Adrenal gland (tissue), 12 donors: ENCODE results near the gene PXN. TPM values are rescaled to one million over a fixed set of nuclear protein-coding genes. Genes with fewer than 3 reads are reported as not detected.

Source experiments
- DNase-seq, 7 donors: peaks; one replicate each; pipeline ENCODE4 v3.0.0-alpha.2; 2019 to 2020
- H3K27ac ChIP-seq, 5 donors: fragments of 200-600 bp; sonication (generic) in 4 of 5; 1 replicate in 3 of 5; 2 replicates in 2 of 5; pipeline versions ENCODE4 v1.5.1 to v1.8.0; 2016 to 2020; ENCODE audit warnings: mild to moderate bottlenecking in 1 of 5
- H3K27me3 ChIP-seq: fragments of 200-600 bp; 2 replicates; pipeline ENCODE4 v1.8.0; 2021
- H3K36me3 ChIP-seq, 2 donors: fragments of 200-600 bp; replicated peaks in 1 of 2; 1 replicate in 1 of 2; 2 replicates in 1 of 2; pipeline versions ENCODE4 v1.5.1 to v1.8.0; 2018 to 2022
- H3K4me1 ChIP-seq, 2 donors: fragments of 200-600 bp; replicated peaks in 1 of 2; 1 replicate in 1 of 2; 2 replicates in 1 of 2; pipeline versions ENCODE4 v1.5.1 to v1.8.0; 2018 to 2021
- H3K4me3 ChIP-seq, 4 donors: fragments of 200-600 bp; sonication (generic) in 3 of 4; one replicate each; pipeline ENCODE4 v1.5.1; 2016 to 2018
- H3K9me3 ChIP-seq, 3 donors: fragments of 200-600 bp; sonication (generic) in 1 of 3; replicated peaks in 1 of 3; 1 replicate in 2 of 3; 2 replicates in 1 of 3; pipeline versions ENCODE4 v1.5.1 to v1.8.0; 2016 to 2021
- POLR2A ChIP-seq, 2 donors: fragments of 450-650 bp; IDR thresholded peaks; one replicate each; pipeline ENCODE4 v1.6.1; 2017; ENCODE audit warnings: antibody characterized with exemption in 2 of 2, mild to moderate bottlenecking in 2 of 2, moderate library complexity in 1 of 2
- WGBS, 4 donors: extraction: QIAGEN DNeasy Blood & Tissue Kit in 2 of 4; methylation state at CpG; one replicate each; pipeline versions ENCODE4 v1.1.5 to v1.1.7; 2013 to 2017; 5-methylcytosine and 5-hydroxymethylcytosine counted together
- intact Hi-C, 2 donors: fragments of 100-400 bp; cut with DNase I; formaldehyde crosslinking; loops; one replicate each; pipeline versions ENCODE4 v1.14.1 to v1.15.0; 2022 to 2023
- polyA plus RNA-seq, 3 donors: library from polyadenylated mRNA; stranded (reverse); fragments of 200-250 nt in 2 of 3; fragments of 350-450 nt in 1 of 3; fragmentation: Illumina TruSeq in 1 of 3; extraction: RNeasy Lipid Tissue Mini Kit (QIAGEN cat#74804) in 1 of 3; gene quantifications; one replicate each; pipeline ENCODE4 v1.2.3, GENCODE V29; 2013 to 2014
- total RNA-seq, 9 donors: library from RNA; depleted of rRNA in 4 of 9; stranded (reverse); fragments of >200 nt in 4 of 9; fragments of 120-200 nt in 1 of 9; fragmentation: NEBNext Ultra II Directional in 1 of 9; extraction: Animal tissue kit (Norgen Biotek cat#: 25700) in 1 of 9; gene quantifications; one replicate each; pipeline versions ENCODE4 v1.1.0 to v1.2.4, GENCODE V29; 2013 to 2023
- TF ChIP-seq, protein P1 (sequence below), 6 experiments: fragments of 450-650 bp in 4 of 6; fragments of 200-600 bp in 2 of 6; sonication (generic) in 1 of 6; IDR thresholded peaks; 1 replicate in 5 of 6; 2 replicates in 1 of 6; pipeline versions ENCODE4 v1.5.1 to v1.8.0; 2016 to 2021; ENCODE audit warnings: antibody characterized with exemption in 6 of 6, mild to moderate bottlenecking in 2 of 6, moderate library complexity in 1 of 6
- donor health status: healthy with polysubstance abuse.
- donor health status: Bipolar disorder and iron deficiency.
- donor health status: DM: yes; HTN: yes; CAD: no.
- donor health status: DM: no; HTN: no; CAD: no.
- donor health status: DM: no; HTN: no; CAD: no.
- donor health status: DM: yes; HTN: yes; CAD: no.

The PXN gene
- total and polyA plus RNA-seq, 12 donors: 12.5 to 156 (median 92.4) TPM

DNA sequence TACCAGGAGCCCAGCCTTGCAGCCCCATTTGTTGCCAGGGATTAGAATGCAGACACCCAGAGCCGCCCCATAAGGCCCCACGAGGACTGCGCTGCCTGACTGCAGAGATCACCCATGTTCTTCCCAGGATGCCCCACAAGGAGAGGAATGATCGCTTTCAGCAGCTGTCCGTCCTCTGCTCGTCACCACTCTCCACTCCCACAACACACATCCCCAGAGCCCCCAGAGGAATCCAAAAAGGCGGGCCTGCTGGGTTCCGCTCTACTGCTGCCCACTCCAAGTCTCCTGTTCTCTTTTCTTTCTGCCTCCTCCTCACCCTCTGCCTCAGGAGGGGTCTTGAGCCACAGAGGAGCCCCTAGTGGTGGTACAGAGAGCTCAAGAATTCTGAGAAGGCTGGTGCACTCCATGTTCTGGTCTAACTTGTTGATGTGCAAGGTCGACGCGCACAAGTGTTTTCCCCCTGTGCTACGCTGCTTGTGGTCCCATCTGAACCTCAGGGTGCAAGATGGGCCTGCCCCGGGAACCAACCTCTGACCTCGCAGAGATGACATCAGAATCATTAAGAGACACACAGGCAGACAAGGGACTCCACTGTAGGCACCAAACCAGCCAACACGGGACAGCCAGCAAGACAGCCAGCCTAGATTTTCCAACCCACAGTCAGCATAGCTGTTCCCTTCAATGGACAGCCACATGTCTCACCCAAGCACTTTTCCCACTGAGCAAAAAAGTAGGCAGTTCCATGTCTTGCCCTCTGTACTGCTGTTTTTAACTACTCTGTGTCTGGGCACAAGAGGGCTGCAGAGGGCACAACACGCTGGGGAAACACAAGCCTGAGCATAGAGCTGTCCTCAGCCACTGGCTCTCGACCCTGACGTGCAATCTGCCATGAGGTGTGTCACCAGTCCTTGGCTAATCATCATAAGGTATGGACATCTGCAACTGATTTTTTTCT lies 29.9 kb downstream of the PXN start:
- 67 to 76% (median 72%) methylated on average over 13 to 18 of the region's 18 CpGs for WGBS, 4 donors
- Histone ChIP-seq H3K9me3 (no peaks in the 10 kb centered on the region), H3K27me3 (no peaks in the 10 kb centered on the region), H3K4me1 (peaks cover 78 to 99% of the 10 kb centered on the region in 2 donors), H3K36me3 (no peaks in the 10 kb centered on the region), H3K27ac (peak overlapping the region; percentile 78 to 98 (median 95)), H3K4me3 (peak overlapping the region in 1 of 4 donors; percentile 2)
- DNase-seq: peak in 2 of 7 donors; percentile 63 to 69
- TF ChIP-seq POLR2A (IDR thresholded peaks at IDR 0.05): no peak
- TF ChIP-seq, protein P1, sequence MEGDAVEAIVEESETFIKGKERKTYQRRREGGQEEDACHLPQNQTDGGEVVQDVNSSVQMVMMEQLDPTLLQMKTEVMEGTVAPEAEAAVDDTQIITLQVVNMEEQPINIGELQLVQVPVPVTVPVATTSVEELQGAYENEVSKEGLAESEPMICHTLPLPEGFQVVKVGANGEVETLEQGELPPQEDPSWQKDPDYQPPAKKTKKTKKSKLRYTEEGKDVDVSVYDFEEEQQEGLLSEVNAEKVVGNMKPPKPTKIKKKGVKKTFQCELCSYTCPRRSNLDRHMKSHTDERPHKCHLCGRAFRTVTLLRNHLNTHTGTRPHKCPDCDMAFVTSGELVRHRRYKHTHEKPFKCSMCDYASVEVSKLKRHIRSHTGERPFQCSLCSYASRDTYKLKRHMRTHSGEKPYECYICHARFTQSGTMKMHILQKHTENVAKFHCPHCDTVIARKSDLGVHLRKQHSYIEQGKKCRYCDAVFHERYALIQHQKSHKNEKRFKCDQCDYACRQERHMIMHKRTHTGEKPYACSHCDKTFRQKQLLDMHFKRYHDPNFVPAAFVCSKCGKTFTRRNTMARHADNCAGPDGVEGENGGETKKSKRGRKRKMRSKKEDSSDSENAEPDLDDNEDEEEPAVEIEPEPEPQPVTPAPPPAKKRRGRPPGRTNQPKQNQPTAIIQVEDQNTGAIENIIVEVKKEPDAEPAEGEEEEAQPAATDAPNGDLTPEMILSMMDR (IDR thresholded peaks at IDR 0.05): peak in 1 of 6 experiments; percentile 11
- intact Hi-C loops: no loop called here

DNA sequence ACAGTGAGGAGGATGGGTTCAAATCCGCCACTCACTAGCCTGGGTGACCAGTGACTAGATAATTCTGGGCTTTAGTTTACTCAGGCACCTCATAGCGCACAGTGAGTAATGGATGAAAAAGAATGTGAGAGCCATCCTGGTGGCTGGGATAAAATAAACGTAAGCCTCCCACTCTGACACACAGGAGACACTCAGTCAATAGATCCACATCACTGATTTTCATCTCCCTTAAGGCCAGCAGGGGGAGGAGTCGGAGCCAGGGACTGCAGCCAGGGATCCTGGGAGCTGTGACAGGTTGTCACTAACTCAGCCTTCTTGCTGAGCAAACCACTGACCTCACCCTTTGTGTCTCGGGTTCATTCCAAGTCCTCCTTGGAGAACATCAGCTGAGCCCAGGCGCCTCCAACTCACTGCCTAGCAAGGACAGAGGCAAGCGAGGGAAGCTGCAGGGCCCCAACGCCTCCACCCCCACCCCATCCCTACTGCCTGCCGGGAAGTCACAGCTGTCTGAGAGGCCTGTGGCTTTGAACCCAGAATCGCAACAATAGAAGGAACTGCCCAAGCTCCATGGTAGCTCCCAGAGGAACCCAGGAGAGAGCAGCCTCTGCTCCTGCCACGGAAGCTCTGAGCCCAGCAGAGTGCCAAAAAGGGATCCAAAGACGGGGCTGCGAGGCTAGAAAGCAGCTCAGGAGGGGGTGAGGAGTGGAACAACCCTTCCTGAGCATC lies 30.7 kb downstream of the PXN start:
- WGBS, 4 donors: 13 to 16% (median 16%) methylated on average over 9 to 13 of the region's 13 CpGs
- peak in 1 of 2 donors; percentile 86 for TF ChIP-seq POLR2A (IDR thresholded peaks at IDR 0.05)
- TF ChIP-seq, protein P1 (IDR thresholded peaks at IDR 0.05): peak; percentile 25 to 84 (median 58)
- intact Hi-C loops: no loop called here
- Histone ChIP-seq H3K4me1 (peaks cover 87 to 99% of the 10 kb centered on the region in 2 donors), H3K27me3 (no peaks in the 10 kb centered on the region), H3K36me3 (no peaks in the 10 kb centered on the region), H3K27ac (peak overlapping the region; percentile 80 to 98 (median 95)), H3K4me3 (peak overlapping the region in 1 of 4 donors; percentile 22), H3K9me3 (no peaks in the 10 kb centered on the region)
- peak; percentile 87 to 99 (median 97) for DNase-seq

DNA sequence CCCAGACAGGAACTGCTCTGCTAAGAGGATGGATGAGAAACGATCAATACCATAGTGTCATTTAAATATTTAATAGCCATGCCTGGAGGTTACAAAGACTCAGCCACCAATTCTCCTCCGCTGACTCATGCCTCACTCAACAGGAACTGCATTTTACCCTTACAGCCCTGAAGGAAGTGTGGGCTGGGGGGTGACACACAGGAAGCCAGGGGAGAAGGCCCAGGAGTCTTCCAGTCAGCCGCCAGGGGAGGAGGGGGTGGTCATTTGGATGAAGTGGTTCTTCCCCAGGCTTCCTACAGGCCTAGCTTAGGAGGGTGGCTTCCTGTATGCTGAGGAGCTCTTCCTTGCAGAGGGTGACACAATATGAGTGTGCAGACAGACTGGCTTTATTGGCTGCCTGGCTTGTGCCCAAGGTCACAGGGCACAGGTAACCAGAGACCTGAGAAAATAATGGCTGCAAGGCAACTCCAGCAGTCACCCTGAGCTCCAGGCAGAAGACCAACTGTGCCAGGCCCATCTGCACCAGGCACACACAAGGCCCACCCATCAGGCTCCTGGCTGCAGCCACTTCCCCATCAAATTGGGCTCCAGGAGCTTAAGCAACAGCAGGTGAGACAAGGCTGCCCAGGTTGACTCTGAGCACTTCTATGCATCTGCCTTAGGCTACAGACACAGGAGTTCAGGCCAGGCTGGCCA lies 34.1 kb downstream of the PXN start:
- peak in 6 of 7 donors; percentile 79 to 86 (median 80) for DNase-seq
- peaks cover 84 to 86% of the 10 kb centered on the region in 2 donors for H3K4me1 ChIP-seq
- TF ChIP-seq POLR2A (IDR thresholded peaks at IDR 0.05): peak in 1 of 2 donors; percentile 24
- TF ChIP-seq, protein P1 (IDR thresholded peaks at IDR 0.05): peak in 4 of 6 experiments; percentile 22 to 46 (median 32)
- peak overlapping the region; percentile 86 to 98 (median 95) for H3K27ac ChIP-seq
- H3K27me3 ChIP-seq: no peaks in the 10 kb centered on the region
- H3K36me3 ChIP-seq: peaks cover 0 to 5% of the 10 kb centered on the region in 2 donors
- 17 to 25% (median 20%) methylated on average over 2 to 3 of the region's 3 CpGs for WGBS, 4 donors
- H3K4me3 ChIP-seq: no peak overlapping the region
- intact Hi-C loops: no loop called here
- no peaks in the 10 kb centered on the region for H3K9me3 ChIP-seq
